GM12891 (cell line): Measurements from ENCODE around the gene GNLY.

Experiments used
- POLR2A ChIP-seq: IDR thresholded peaks from 2 replicates; pipeline ENCODE4 v1.6.1; 2011; ENCODE audit warnings: low read depth, low read length, control low read depth
- POLR2AphosphoS5 ChIP-seq: IDR thresholded peaks from 2 replicates; pipeline ENCODE4 v1.6.1; 2011; ENCODE audit warnings: low read depth, low read length, control low read depth
- POU2F2 ChIP-seq: IDR thresholded peaks from 2 replicates; pipeline ENCODE4 v1.6.1; 2011; ENCODE audit warnings: low read depth, mild to moderate bottlenecking, control low read depth, low read length, moderate library complexity
- TAF1 ChIP-seq: IDR thresholded peaks from 2 replicates; pipeline ENCODE4 v1.6.1; 2011; ENCODE audit warnings: low read depth, low read length, control low read depth

DNA sequence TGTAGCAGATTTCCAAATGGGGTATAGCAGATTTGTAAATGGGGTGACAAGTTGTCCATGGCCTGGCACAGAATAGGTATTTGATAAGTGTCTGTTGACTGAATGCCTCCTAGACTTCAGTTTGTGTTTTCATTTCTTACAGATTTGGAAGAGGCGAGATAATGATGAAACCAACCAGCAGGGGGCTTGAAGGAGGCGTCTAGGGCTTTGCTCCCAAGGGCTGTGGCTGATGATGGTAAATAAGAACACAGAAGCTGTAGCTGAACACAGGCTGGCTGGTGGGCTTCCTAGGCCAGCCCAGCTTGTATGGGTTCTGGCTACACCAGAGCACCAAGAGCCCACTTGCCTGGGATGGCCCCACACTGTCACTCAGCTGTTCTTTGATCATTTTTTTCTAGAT lies 45.5 kb upstream of the GNLY start:
- TF ChIP-seq POLR2AphosphoS5 (no peak), POLR2A (no peak), POU2F2 (no peak), TAF1 (no peak)
